ENCODE results near the gene PHB1.

PHB1 gene

DNA sequence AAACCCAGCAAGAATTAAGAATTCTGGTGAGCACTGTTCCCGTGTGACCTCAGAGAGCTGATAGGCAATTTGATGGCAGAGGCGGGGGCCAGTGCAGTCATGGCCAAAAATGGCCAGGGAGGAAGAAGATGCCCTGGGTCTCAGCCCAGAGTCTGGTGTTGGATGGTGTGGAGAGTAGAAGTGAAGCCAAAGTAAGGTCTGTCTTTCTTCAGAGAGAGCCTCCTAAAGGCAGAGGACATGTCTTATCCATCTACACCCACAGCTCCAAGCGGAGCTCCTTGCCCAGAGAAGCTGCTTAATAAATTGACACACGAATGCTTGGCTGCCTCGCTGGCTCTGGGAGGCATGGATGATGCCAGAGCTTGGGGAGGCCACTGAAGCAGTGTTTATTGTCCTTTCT is 32.9 kb downstream of the PHB1 start:
- TF ChIP-seq, protein P1, sequence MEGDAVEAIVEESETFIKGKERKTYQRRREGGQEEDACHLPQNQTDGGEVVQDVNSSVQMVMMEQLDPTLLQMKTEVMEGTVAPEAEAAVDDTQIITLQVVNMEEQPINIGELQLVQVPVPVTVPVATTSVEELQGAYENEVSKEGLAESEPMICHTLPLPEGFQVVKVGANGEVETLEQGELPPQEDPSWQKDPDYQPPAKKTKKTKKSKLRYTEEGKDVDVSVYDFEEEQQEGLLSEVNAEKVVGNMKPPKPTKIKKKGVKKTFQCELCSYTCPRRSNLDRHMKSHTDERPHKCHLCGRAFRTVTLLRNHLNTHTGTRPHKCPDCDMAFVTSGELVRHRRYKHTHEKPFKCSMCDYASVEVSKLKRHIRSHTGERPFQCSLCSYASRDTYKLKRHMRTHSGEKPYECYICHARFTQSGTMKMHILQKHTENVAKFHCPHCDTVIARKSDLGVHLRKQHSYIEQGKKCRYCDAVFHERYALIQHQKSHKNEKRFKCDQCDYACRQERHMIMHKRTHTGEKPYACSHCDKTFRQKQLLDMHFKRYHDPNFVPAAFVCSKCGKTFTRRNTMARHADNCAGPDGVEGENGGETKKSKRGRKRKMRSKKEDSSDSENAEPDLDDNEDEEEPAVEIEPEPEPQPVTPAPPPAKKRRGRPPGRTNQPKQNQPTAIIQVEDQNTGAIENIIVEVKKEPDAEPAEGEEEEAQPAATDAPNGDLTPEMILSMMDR (IDR thresholded peaks at IDR 0.05; ENCODE audit: borderline replicate concordance, control extremely low read depth, extremely low read depth, insufficient read depth, missing control alignments) = no peak
- in situ Hi-C loops (cut with MboI; ENCODE audit: low sequenced_read_pairs, unreplicated experiment) = no loop called here
- DNase-seq (ENCODE audit: low spot score) = no peak

DNA sequence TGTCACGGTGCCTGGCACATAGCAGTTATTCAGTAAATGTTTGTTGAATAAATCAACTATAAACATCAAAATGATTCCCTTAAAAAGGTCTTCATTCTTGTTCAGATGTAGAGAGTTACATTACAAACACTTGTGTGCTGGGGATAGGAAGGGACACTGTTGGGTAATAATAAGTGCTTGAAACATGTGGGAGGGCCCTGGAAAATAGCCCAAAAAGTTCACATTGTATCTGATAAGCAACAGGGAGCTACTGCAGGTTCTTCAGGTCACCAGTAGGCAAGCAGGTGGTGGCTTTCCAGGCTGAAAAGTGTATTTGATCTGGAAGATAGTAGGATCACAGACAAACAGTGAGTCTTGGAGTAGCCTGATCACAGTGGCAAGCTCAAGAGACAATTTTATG is 33.6 kb downstream of the PHB1 start:
- no peak for DNase-seq (ENCODE audit: low spot score)
- TF ChIP-seq, protein P1 (IDR thresholded peaks at IDR 0.05; ENCODE audit: borderline replicate concordance, control extremely low read depth, extremely low read depth, insufficient read depth, missing control alignments) = no peak
- in situ Hi-C loops (cut with MboI; ENCODE audit: low sequenced_read_pairs, unreplicated experiment) = no loop called here

DNA sequence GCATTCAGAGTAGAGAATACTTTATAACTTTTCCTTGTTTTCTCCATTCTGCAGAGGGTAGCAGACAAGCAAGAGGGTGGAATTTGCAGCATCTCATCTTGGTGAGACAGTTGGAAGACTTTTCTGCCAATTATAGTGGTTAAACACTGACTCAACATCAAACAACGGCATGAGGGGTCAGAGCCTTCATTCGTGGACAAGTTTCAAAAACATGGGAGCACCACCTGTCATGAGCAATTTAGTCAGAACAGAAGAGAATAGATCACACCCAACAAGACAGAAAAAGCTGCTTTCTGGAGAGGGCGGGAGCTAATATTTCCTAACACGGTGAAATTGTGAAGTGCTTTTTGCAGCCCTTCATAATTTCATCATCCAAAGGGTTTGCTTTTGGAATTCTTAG is 34.8 kb downstream of the PHB1 start:
- no peak for DNase-seq (ENCODE audit: low spot score)
- TF ChIP-seq, protein P1 (IDR thresholded peaks at IDR 0.05; ENCODE audit: borderline replicate concordance, control extremely low read depth, extremely low read depth, insufficient read depth, missing control alignments) = no peak
- in situ Hi-C loops (cut with MboI; ENCODE audit: low sequenced_read_pairs, unreplicated experiment) = no loop called here

DNA sequence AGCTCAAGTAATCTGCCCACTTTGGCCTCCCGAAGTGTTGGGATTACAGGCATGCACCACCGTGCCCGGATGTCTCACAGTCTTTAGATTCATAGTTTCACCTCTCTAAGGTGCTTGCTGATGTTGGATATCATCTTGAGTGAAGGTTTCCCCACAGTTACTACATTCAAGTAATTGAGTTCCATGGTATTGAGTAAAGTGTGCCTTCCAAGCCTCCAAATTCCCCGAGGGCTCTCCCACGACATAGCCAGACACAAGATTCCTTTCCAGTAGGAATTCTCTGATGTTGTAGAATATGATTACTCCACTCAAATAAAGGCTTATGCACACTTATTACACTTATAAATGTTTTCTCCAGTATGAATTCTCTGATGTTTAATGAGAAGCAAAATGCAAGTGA is 36.4 kb downstream of the PHB1 start:
- TF ChIP-seq, protein P1 (IDR thresholded peaks at IDR 0.05; ENCODE audit: borderline replicate concordance, control extremely low read depth, extremely low read depth, insufficient read depth, missing control alignments) = no peak
- in situ Hi-C loops (cut with MboI; ENCODE audit: low sequenced_read_pairs, unreplicated experiment) = no loop called here

DNA sequence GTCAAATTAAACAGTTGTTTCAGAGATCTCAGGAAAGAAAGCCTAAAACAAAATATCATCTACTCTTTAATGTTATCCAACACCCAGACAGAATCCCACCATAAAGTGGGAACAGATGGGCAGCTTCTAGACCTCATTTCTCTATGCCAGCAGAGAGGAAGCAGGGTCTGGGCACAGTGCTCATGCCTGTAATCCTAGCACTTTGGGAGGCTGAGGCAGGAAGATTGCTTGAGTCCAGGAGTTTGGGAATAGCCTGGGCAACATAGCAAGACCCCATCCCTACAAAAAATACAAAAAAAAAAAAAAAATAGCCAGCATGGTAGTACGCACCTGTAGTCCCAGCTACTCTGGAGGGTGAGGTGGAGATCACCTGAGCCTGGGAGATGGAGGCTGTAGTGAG is 39.1 kb downstream of the PHB1 start:
- DNase-seq (ENCODE audit: low spot score) = no peak
- in situ Hi-C loops (cut with MboI; ENCODE audit: low sequenced_read_pairs, unreplicated experiment) = no loop called here
- TF ChIP-seq, protein P1 (IDR thresholded peaks at IDR 0.05; ENCODE audit: borderline replicate concordance, control extremely low read depth, extremely low read depth, insufficient read depth, missing control alignments) = no peak

More for the DNA sequence above, 36.4 kb downstream of the PHB1 start:
- DNase-seq (ENCODE audit: low spot score) = no peak

DNA sequence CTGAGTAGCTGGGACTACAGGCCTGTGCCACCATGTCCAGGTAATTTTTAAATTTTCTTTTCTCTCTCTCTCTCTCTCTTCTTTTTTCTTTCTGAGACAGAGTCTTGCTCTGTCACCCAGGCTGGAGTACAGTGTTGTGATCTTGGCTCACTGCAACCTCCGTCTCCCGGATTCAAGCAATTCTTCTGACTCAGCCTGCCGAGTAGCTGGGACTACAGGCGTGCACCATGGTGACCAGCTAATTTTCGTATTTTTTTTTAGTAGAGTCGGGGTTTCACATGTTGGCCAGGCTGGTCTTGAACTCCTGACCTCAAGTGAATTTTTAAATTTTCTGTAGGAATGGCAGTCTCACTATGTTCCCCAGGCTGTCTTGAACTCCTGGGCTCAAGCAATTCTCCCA is 41.6 kb downstream of the PHB1 start:
- TF ChIP-seq, protein P1 (IDR thresholded peaks at IDR 0.05; ENCODE audit: borderline replicate concordance, control extremely low read depth, extremely low read depth, insufficient read depth, missing control alignments) = no peak
- in situ Hi-C loops (cut with MboI; ENCODE audit: low sequenced_read_pairs, unreplicated experiment) = no loop called here
- no peak for DNase-seq (ENCODE audit: low spot score)

DNA sequence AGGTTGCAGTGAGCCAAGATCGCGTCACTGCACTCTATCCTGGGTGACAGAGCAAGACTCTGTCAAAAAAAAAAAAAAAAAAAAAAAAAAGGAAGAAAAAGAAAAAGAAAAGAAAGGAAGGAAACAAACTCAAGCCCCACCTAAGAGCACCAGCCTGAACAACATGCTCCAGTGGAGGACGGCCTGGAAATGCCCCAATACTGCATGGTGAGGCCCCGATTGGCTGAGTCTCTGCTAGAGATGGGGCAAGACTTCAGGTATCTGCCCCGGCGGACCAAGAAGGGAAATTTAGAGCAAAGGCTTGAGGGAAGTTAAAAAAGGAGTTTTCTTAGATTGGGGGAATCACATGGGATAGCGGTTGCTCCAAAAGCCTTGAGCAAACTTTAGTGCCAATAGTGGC is 42.3 kb downstream of the PHB1 start:
- TF ChIP-seq, protein P1 (IDR thresholded peaks at IDR 0.05; ENCODE audit: borderline replicate concordance, control extremely low read depth, extremely low read depth, insufficient read depth, missing control alignments) = no peak
- in situ Hi-C loops (cut with MboI; ENCODE audit: low sequenced_read_pairs, unreplicated experiment) = no loop called here
- DNase-seq (ENCODE audit: low spot score) = no peak

Data from GM13976 (cell line).